OCI-LY3 (cell line): ENCODE measurements around the gene HTR3E.
"Not testable (repeated sequence)": the region's sequence is repeated elsewhere in the genome, so short reads cannot be mapped to it uniquely, and the experiment has no call there.

ENCODE experiments used
- H2AFZ ChIP-seq: fragments of 200-600, 300-600 bp; shearing (Covaris generic); 2 replicates; pipeline ENCODE4 v1.6.0; 2014; ENCODE audit warnings: antibody characterized with exemption, low read depth, low read length
- H3K27ac ChIP-seq: fragments of 200-600, 300-600 bp; sonication (generic); 2 replicates; pipeline ENCODE4 v1.5.1; 2014; ENCODE audit warnings: mild to moderate bottlenecking, low read length, moderate library complexity, mixed read lengths
- H3K27me3 ChIP-seq: fragments of 200-600, 300-600 bp; sonication (generic); 2 replicates; pipeline ENCODE4 v1.6.1; 2014; ENCODE audit warnings: low read depth, low read length, mixed read lengths
- H3K36me3 ChIP-seq: fragments of 200-600, 300-600 bp; sonication (generic); replicated peaks from 2 replicates; pipeline ENCODE3; 2014; ENCODE audit warnings: low read depth, low read length, mixed read lengths
- H3K4me1 ChIP-seq: fragments of 300-600, 200-600 bp; sonication (generic); 2 replicates; pipeline ENCODE4 v1.6.1; 2014; ENCODE audit warnings: low read length, mixed read lengths
- H3K4me2 ChIP-seq: fragments of 200-600, 300-600 bp; sonication (generic); 2 replicates; pipeline ENCODE4 v1.6.1; 2014; ENCODE audit warnings: low read length, mixed read lengths
- H3K4me3 ChIP-seq: fragments of 300-600, 200-600 bp; sonication (generic); 2 replicates; pipeline ENCODE4 v1.5.1; 2014; ENCODE audit warnings: antibody characterized with exemption, mild to moderate bottlenecking, low read length, moderate library complexity
- H3K79me2 ChIP-seq: fragments of 300-600, 200-600 bp; shearing (Covaris generic); 2 replicates; pipeline ENCODE4 v1.6.1; 2014; ENCODE audit warnings: mild to moderate bottlenecking, low read length, mixed read lengths
- H3K9ac ChIP-seq: fragments of 300-600, 200-600 bp; shearing (Covaris generic); 2 replicates; pipeline ENCODE4 v1.6.0; 2014; ENCODE audit warnings: mild to moderate bottlenecking, low read length, moderate library complexity
- H3K9me3 ChIP-seq: fragments of 200-600, 300-600 bp; shearing (Covaris generic); 2 replicates; pipeline ENCODE4 v1.6.1; 2014; ENCODE audit warnings: low read length, mixed read lengths; ENCODE audit not compliant: insufficient read depth
- H4K20me1 ChIP-seq: fragments of 200-600, 300-600 bp; sonication (generic); 2 replicates; pipeline ENCODE4 v1.6.1; 2016; ENCODE audit warnings: low read length, mixed read lengths; ENCODE audit not compliant: insufficient read depth
- EZH2phosphoT487 ChIP-seq: fragments of 200-600 bp; shearing (Covaris generic); IDR thresholded peaks from 2 replicates; pipeline ENCODE4 v1.6.1; 2018; ENCODE audit warnings: antibody characterized with exemption, mixed run types, low read depth
- TF ChIP-seq, protein P1 (sequence below): fragments of 200-600, 300-600 bp; sonication (generic); IDR thresholded peaks from 2 replicates; pipeline ENCODE4 v1.5.1; 2014; ENCODE audit warnings: antibody characterized with exemption, low read length, low read depth

Gene HTR3E

GRCh38 chr3:184068344-184068743 is 28.5 kb upstream of the HTR3E start:
- H3K27ac ChIP-seq: no peak overlapping the region
- H3K9ac ChIP-seq: no peak overlapping the region
- H3K4me3 ChIP-seq: no peak overlapping the region
- H3K36me3 ChIP-seq: no peaks in the 10 kb centered on the region
- H4K20me1 ChIP-seq: no peaks in the 10 kb centered on the region
- peaks cover 3% of the 10 kb centered on the region; the same call in 1 of the 2 replicates for H3K4me1 ChIP-seq
- no peak overlapping the region for H3K4me2 ChIP-seq
- no peaks in the 10 kb centered on the region for H3K79me2 ChIP-seq
- H2AFZ ChIP-seq: no peak overlapping the region
- H3K9me3 ChIP-seq: no peaks in the 10 kb centered on the region
- no peak for TF ChIP-seq EZH2phosphoT487
- TF ChIP-seq, protein P1, sequence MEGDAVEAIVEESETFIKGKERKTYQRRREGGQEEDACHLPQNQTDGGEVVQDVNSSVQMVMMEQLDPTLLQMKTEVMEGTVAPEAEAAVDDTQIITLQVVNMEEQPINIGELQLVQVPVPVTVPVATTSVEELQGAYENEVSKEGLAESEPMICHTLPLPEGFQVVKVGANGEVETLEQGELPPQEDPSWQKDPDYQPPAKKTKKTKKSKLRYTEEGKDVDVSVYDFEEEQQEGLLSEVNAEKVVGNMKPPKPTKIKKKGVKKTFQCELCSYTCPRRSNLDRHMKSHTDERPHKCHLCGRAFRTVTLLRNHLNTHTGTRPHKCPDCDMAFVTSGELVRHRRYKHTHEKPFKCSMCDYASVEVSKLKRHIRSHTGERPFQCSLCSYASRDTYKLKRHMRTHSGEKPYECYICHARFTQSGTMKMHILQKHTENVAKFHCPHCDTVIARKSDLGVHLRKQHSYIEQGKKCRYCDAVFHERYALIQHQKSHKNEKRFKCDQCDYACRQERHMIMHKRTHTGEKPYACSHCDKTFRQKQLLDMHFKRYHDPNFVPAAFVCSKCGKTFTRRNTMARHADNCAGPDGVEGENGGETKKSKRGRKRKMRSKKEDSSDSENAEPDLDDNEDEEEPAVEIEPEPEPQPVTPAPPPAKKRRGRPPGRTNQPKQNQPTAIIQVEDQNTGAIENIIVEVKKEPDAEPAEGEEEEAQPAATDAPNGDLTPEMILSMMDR: no peak
- peaks cover 7% of the 10 kb centered on the region for H3K27me3 ChIP-seq

- not testable (repeated sequence) for H3K4me3 ChIP-seq, H3K9me3 ChIP-seq, H3K4me2 ChIP-seq, H2AFZ ChIP-seq, H3K79me2 ChIP-seq, H3K4me1 ChIP-seq, H3K27ac ChIP-seq, H3K27me3 ChIP-seq, H4K20me1 ChIP-seq, H3K9ac ChIP-seq, H3K36me3 ChIP-seq
Measured at GRCh38 chr3:184071142-184071541, 25.7 kb upstream of the HTR3E start.

DNA sequence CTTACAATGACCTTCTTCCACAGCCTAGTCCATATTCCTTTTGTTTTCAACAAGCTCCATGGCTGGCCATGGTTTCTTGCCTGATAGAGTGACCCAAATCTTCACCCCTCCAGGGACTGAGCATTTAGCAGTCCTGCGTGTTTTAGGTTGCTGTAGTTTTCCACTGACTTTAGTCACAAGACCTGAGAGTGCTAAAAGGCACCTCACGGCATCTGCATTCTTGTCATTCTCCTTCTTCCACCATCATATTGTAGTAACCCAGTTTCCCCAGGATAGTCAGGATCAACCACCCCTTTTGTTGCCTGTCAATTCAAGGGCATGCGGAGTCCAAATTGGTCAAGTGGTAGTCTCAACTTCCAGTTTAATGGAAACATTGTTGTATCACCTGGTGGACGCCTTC is 23.2 kb upstream of the HTR3E start:
- no peaks in the 10 kb centered on the region for H4K20me1 ChIP-seq
- no peaks in the 10 kb centered on the region for H3K9me3 ChIP-seq
- no peak overlapping the region for H3K27ac ChIP-seq
- no peak overlapping the region for H3K4me3 ChIP-seq
- no peaks in the 10 kb centered on the region for H3K79me2 ChIP-seq
- no peak overlapping the region for H2AFZ ChIP-seq
- H3K9ac ChIP-seq: no peak overlapping the region
- TF ChIP-seq EZH2phosphoT487: no peak
- TF ChIP-seq, protein P1: no peak
- peaks cover 9% of the 10 kb centered on the region; the same call in 1 of the 2 replicates for H3K27me3 ChIP-seq
- H3K4me2 ChIP-seq: no peak overlapping the region
- no peaks in the 10 kb centered on the region for H3K4me1 ChIP-seq
- no peaks in the 10 kb centered on the region for H3K36me3 ChIP-seq

- Histone ChIP-seq H3K27me3 (peaks cover 9% of the 10 kb centered on the region; the same call in 1 of the 2 replicates), H3K4me2 (no peak overlapping the region), H2AFZ (no peak overlapping the region), H3K9ac (no peak overlapping the region), H3K36me3 (no peaks in the 10 kb centered on the region), H3K27ac (no peak overlapping the region), H4K20me1 (no peaks in the 10 kb centered on the region), H3K79me2 (no peaks in the 10 kb centered on the region), H3K4me3 (no peak overlapping the region), H3K9me3 (no peaks in the 10 kb centered on the region), H3K4me1 (no peaks in the 10 kb centered on the region)
- TF ChIP-seq, protein P1: no peak
- TF ChIP-seq EZH2phosphoT487: no peak
Measured at GRCh38 chr3:184075901-184076300, 21.0 kb upstream of the HTR3E start.

GRCh38 chr3:184077881-184078280 is 19.0 kb upstream of the HTR3E start:
- Histone ChIP-seq H3K27ac (no peak overlapping the region), H3K9me3 (no peaks in the 10 kb centered on the region), H3K4me3 (no peak overlapping the region), H2AFZ (no peak overlapping the region; the same call in 1 of the 2 replicates), H3K27me3 (peaks cover 9% of the 10 kb centered on the region; the same call in 1 of the 2 replicates), H3K4me1 (no peaks in the 10 kb centered on the region), H3K79me2 (no peaks in the 10 kb centered on the region), H3K9ac (no peak overlapping the region), H3K4me2 (no peak overlapping the region), H4K20me1 (no peaks in the 10 kb centered on the region), H3K36me3 (no peaks in the 10 kb centered on the region)
- TF ChIP-seq, protein P1: no peak
- no peak for TF ChIP-seq EZH2phosphoT487
